ENCODE results near the gene IFFO2. TPM values are rescaled to one million over a fixed set of nuclear protein-coding genes. Genes with fewer than 3 reads are reported as not detected.
A peak's percentile ranks its signal among the peaks of the same experiment; 100 is the strongest.

Gene IFFO2
- 4.9 TPM for polyA plus RNA-seq (2013, experiment 1 of 4)
- polyA plus RNA-seq (2013, experiment 2 of 4): 3.3 TPM
- 3.2 TPM for polyA plus RNA-seq (2013, experiment 3 of 4)
- 3.5 TPM for polyA plus RNA-seq (2013, experiment 4 of 4)

GRCh38 chr1:18956193-18957135, at the start of gene IFFO2:
IFFO2 (minus strand) TSS chr1:18956676; CDS start chr1:18956332, 344 bp downstream.
- WGBS, 2 experiments: 0% methylated on average over 119 of the region's 119 CpGs

GRCh38 chr1:19006000-19006399, 49.5 kb upstream of the IFFO2 start:
- 48 to 50% methylated on average over 4 of the region's 4 CpGs for WGBS, 2 experiments
- Histone ChIP-seq H3K4me1 (ENCODE audit: control insufficient read depth, insufficient read depth, low read length) (peaks cover 7% of the 10 kb centered on the region), H3K4me3 (ENCODE audit: insufficient read depth, low read depth, low read length) (no peak overlapping the region), H3K9me3 (ENCODE audit: control insufficient read depth, low read length) (no peaks in the 10 kb centered on the region), H3K27me3 (ENCODE audit: control insufficient read depth, insufficient read depth, low read length, poor library complexity, severe bottlenecking) (no peaks in the 10 kb centered on the region), H3K36me3 (ENCODE audit: control insufficient read depth, insufficient read depth, low read length) (no peaks in the 10 kb centered on the region), H3K27ac (ENCODE audit: insufficient read depth, low read depth, low read length, poor library complexity, severe bottlenecking) (no peak overlapping the region)

More at GRCh38 chr1:18956193-18957135, at the start of gene IFFO2:
- peaks cover 4% of the 10 kb centered on the region for H3K4me1 ChIP-seq (ENCODE audit: control insufficient read depth, insufficient read depth, low read length)
- no peaks in the 10 kb centered on the region for H3K9me3 ChIP-seq (ENCODE audit: control insufficient read depth, low read length)
- peaks cover 52% of the 10 kb centered on the region for H3K27me3 ChIP-seq (ENCODE audit: control insufficient read depth, insufficient read depth, low read length, poor library complexity, severe bottlenecking)
- H3K4me3 ChIP-seq (ENCODE audit: insufficient read depth, low read depth, low read length): peak within 1 kb of the TSS; percentile 43
- no peak within 1 kb of the TSS for H3K27ac ChIP-seq (ENCODE audit: insufficient read depth, low read depth, low read length, poor library complexity, severe bottlenecking)
- H3K36me3 ChIP-seq (ENCODE audit: control insufficient read depth, insufficient read depth, low read length): no peaks in the 10 kb centered on the region

- H3K27me3 ChIP-seq (ENCODE audit: control insufficient read depth, insufficient read depth, low read length, poor library complexity, severe bottlenecking): no peaks in the 10 kb centered on the region
- no peak overlapping the region for H3K27ac ChIP-seq (ENCODE audit: insufficient read depth, low read depth, low read length, poor library complexity, severe bottlenecking)
- H3K36me3 ChIP-seq (ENCODE audit: control insufficient read depth, insufficient read depth, low read length): no peaks in the 10 kb centered on the region
- WGBS, 2 experiments: 94 to 95% methylated on average over 11 of the region's 11 CpGs
- H3K9me3 ChIP-seq (ENCODE audit: control insufficient read depth, low read length): no peaks in the 10 kb centered on the region
- H3K4me1 ChIP-seq (ENCODE audit: control insufficient read depth, insufficient read depth, low read length): no peaks in the 10 kb centered on the region
- H3K4me3 ChIP-seq (ENCODE audit: insufficient read depth, low read depth, low read length): no peak overlapping the region
Observed at GRCh38 chr1:19003371-19004290, 47.2 kb upstream of the IFFO2 start.

GRCh38 chr1:19000065-19000464, 43.6 kb upstream of the IFFO2 start:
- Histone ChIP-seq H3K27me3 (ENCODE audit: control insufficient read depth, insufficient read depth, low read length, poor library complexity, severe bottlenecking) (no peaks in the 10 kb centered on the region), H3K4me3 (ENCODE audit: insufficient read depth, low read depth, low read length) (no peak overlapping the region), H3K9me3 (ENCODE audit: control insufficient read depth, low read length) (no peaks in the 10 kb centered on the region), H3K27ac (ENCODE audit: insufficient read depth, low read depth, low read length, poor library complexity, severe bottlenecking) (no peak overlapping the region), H3K4me1 (ENCODE audit: control insufficient read depth, insufficient read depth, low read length) (no peaks in the 10 kb centered on the region), H3K36me3 (ENCODE audit: control insufficient read depth, insufficient read depth, low read length) (no peaks in the 10 kb centered on the region)
- WGBS, 2 experiments: 90 to 100% methylated on average over 1 to 2 of the region's 2 CpGs

GRCh38 chr1:18999359-18999758, 42.9 kb upstream of the IFFO2 start:
- H3K36me3 ChIP-seq (ENCODE audit: control insufficient read depth, insufficient read depth, low read length): no peaks in the 10 kb centered on the region
- 67 to 72% methylated on average over 2 of the region's 2 CpGs for WGBS, 2 experiments

GRCh38 chr1:18998016-18998724, 41.7 kb upstream of the IFFO2 start:
- Histone ChIP-seq H3K27ac (ENCODE audit: insufficient read depth, low read depth, low read length, poor library complexity, severe bottlenecking) (no peak overlapping the region), H3K36me3 (ENCODE audit: control insufficient read depth, insufficient read depth, low read length) (no peaks in the 10 kb centered on the region), H3K9me3 (ENCODE audit: control insufficient read depth, low read length) (no peaks in the 10 kb centered on the region), H3K27me3 (ENCODE audit: control insufficient read depth, insufficient read depth, low read length, poor library complexity, severe bottlenecking) (no peaks in the 10 kb centered on the region), H3K4me3 (ENCODE audit: insufficient read depth, low read depth, low read length) (no peak overlapping the region), H3K4me1 (ENCODE audit: control insufficient read depth, insufficient read depth, low read length) (no peaks in the 10 kb centered on the region)
- 93 to 95% methylated on average over 9 of the region's 9 CpGs for WGBS, 2 experiments

More at GRCh38 chr1:18999359-18999758, 42.9 kb upstream of the IFFO2 start:
- no peak overlapping the region for H3K4me3 ChIP-seq (ENCODE audit: insufficient read depth, low read depth, low read length)
- no peaks in the 10 kb centered on the region for H3K9me3 ChIP-seq (ENCODE audit: control insufficient read depth, low read length)
- H3K27me3 ChIP-seq (ENCODE audit: control insufficient read depth, insufficient read depth, low read length, poor library complexity, severe bottlenecking): no peaks in the 10 kb centered on the region
- no peak overlapping the region for H3K27ac ChIP-seq (ENCODE audit: insufficient read depth, low read depth, low read length, poor library complexity, severe bottlenecking)
- H3K4me1 ChIP-seq (ENCODE audit: control insufficient read depth, insufficient read depth, low read length): no peaks in the 10 kb centered on the region

GRCh38 chr1:18997508-18997907, 41.0 kb upstream of the IFFO2 start:
- no peaks in the 10 kb centered on the region for H3K4me1 ChIP-seq (ENCODE audit: control insufficient read depth, insufficient read depth, low read length)
- no peaks in the 10 kb centered on the region for H3K9me3 ChIP-seq (ENCODE audit: control insufficient read depth, low read length)
- 78 to 79% methylated on average over 6 of the region's 6 CpGs for WGBS, 2 experiments
- H3K27me3 ChIP-seq (ENCODE audit: control insufficient read depth, insufficient read depth, low read length, poor library complexity, severe bottlenecking): no peaks in the 10 kb centered on the region
- H3K4me3 ChIP-seq (ENCODE audit: insufficient read depth, low read depth, low read length): no peak overlapping the region
- H3K27ac ChIP-seq (ENCODE audit: insufficient read depth, low read depth, low read length, poor library complexity, severe bottlenecking): no peak overlapping the region
- H3K36me3 ChIP-seq (ENCODE audit: control insufficient read depth, insufficient read depth, low read length): no peaks in the 10 kb centered on the region

- no peaks in the 10 kb centered on the region for H3K36me3 ChIP-seq (ENCODE audit: control insufficient read depth, insufficient read depth, low read length)
- no peaks in the 10 kb centered on the region for H3K27me3 ChIP-seq (ENCODE audit: control insufficient read depth, insufficient read depth, low read length, poor library complexity, severe bottlenecking)
- H3K9me3 ChIP-seq (ENCODE audit: control insufficient read depth, low read length): no peaks in the 10 kb centered on the region
- 82 to 88% methylated on average over 6 of the region's 6 CpGs for WGBS, 2 experiments
- H3K4me3 ChIP-seq (ENCODE audit: insufficient read depth, low read depth, low read length): no peak overlapping the region
- no peak overlapping the region for H3K27ac ChIP-seq (ENCODE audit: insufficient read depth, low read depth, low read length, poor library complexity, severe bottlenecking)
- H3K4me1 ChIP-seq (ENCODE audit: control insufficient read depth, insufficient read depth, low read length): no peaks in the 10 kb centered on the region
Observed at GRCh38 chr1:18996548-18997177, 40.2 kb upstream of the IFFO2 start.

GRCh38 chr1:18994381-18994780, 37.9 kb upstream of the IFFO2 start:
- Histone ChIP-seq H3K27me3 (ENCODE audit: control insufficient read depth, insufficient read depth, low read length, poor library complexity, severe bottlenecking) (no peaks in the 10 kb centered on the region), H3K27ac (ENCODE audit: insufficient read depth, low read depth, low read length, poor library complexity, severe bottlenecking) (no peak overlapping the region), H3K4me3 (ENCODE audit: insufficient read depth, low read depth, low read length) (no peak overlapping the region), H3K36me3 (ENCODE audit: control insufficient read depth, insufficient read depth, low read length) (no peaks in the 10 kb centered on the region), H3K4me1 (ENCODE audit: control insufficient read depth, insufficient read depth, low read length) (peaks cover under 1% of the 10 kb centered on the region), H3K9me3 (ENCODE audit: control insufficient read depth, low read length) (no peaks in the 10 kb centered on the region)
- 90 to 91% methylated on average over 6 of the region's 6 CpGs for WGBS, 2 experiments

Data from ectodermal cell (in vitro differentiated cells).